GM12878 (cell line): ENCODE data around the gene SPRYD3. TPM values are rescaled to one million over a fixed set of nuclear protein-coding genes. Genes with fewer than 3 reads are reported as not detected.

Experiments
- ATAC-seq: fragments of 200-7000 bp; cut with Tn5 transposase; 3 replicates; pipeline ENCODE4 v1.9.1; 2020; ENCODE audit warnings: mild to moderate bottlenecking, moderate library complexity
- BruUV-seq: library from RNA; stranded (reverse); fragments of 400-500 nt; replicated peaks from 2 replicates; lab custom pipeline; 2021; lab: Mats Ljungman, UMichigan
- CTCF ChIA-PET: fragments of 300-600 bp; sonication (Branson Sonifier 250); formaldehyde crosslinking; extraction: SDS; loops from one replicate; lab custom pipeline; 2021; ENCODE audit warnings: inconsistent platforms; lab: Yijun Ruan, JAX
- POLR2A ChIA-PET: fragments of 350-600 bp; formaldehyde crosslinking; extraction: SDS; loops from one replicate; lab custom pipeline; 2021; ENCODE audit warnings: inconsistent platforms; lab: Charles Lee
- RAD21 ChIA-PET: fragments of 300-600 bp; sonication (Branson Sonifier 250); formaldehyde crosslinking; loops from one replicate; lab custom pipeline; 2023; ENCODE audit warnings: antibody characterized with exemption; ENCODE audit not compliant: unreplicated experiment; lab: Charles Lee
- SMC1A ChIA-PET: fragments of 300-600 bp; sonication (Branson Sonifier 250); formaldehyde crosslinking; loops from one replicate; lab custom pipeline; 2023; ENCODE audit not compliant: unreplicated experiment, uncharacterized antibody; lab: Charles Lee
- DNase-seq: peaks from one replicate; pipeline ENCODE4 v3.0.0-alpha.2; 2011; ENCODE audit warnings: low read depth, low spot score
- FAIRE-seq: peaks from 3 replicates; lab custom pipeline; 2011; peaks lifted over from hg19 to GRCh38; lab: Jason Lieb, UNC
- H2AFZ ChIP-seq: 2 replicates; pipeline ENCODE4 v1.6.0; 2011; ENCODE audit warnings: low read depth, low read length, control low read depth; ENCODE audit not compliant: control insufficient read depth
- H3K27ac ChIP-seq: 2 replicates; pipeline ENCODE4 v1.5.1; 2011; ENCODE audit warnings: control low read depth; ENCODE audit not compliant: control insufficient read depth, insufficient read depth
- H3K27me3 ChIP-seq, 2 experiments: replicated peaks in 1 of 2; 2 replicates each; pipeline versions ENCODE4 v1.6.0 to v1.6.1; 2011; ENCODE audit warnings: low read length in 1 of 2; ENCODE audit not compliant: control insufficient read depth in 2 of 2, insufficient read depth in 2 of 2
- H3K36me3 ChIP-seq, 2 experiments: 2 replicates each; pipeline ENCODE4 v1.5.1; 2011; ENCODE audit warnings: low read length in 1 of 2; ENCODE audit not compliant: control insufficient read depth in 2 of 2, insufficient read depth in 2 of 2
- H3K4me1 ChIP-seq: 2 replicates; pipeline ENCODE4 v1.6.1; 2011; ENCODE audit warnings: mild to moderate bottlenecking, low read length, moderate library complexity, mixed read lengths; ENCODE audit not compliant: control insufficient read depth, insufficient read depth
- H3K4me2 ChIP-seq: 2 replicates; pipeline ENCODE4 v1.6.0; 2011; ENCODE audit warnings: control low read depth; ENCODE audit not compliant: control insufficient read depth, insufficient read depth
- H3K4me3 ChIP-seq: fragments of 200-600 bp; sonication (generic); 2 replicates; pipeline ENCODE4 v1.5.1; 2016
- H3K79me2 ChIP-seq: 2 replicates; pipeline ENCODE4 v1.6.0; 2011; ENCODE audit warnings: low read length; ENCODE audit not compliant: control insufficient read depth, insufficient read depth
- H3K9ac ChIP-seq: 2 replicates; pipeline ENCODE4 v1.8.0; 2011; ENCODE audit warnings: low read length, control low read depth, mixed read lengths; ENCODE audit not compliant: control insufficient read depth, insufficient read depth
- H3K9me3 ChIP-seq: replicated peaks from 3 replicates; pipeline ENCODE4 v1.5.1; 2011; ENCODE audit warnings: mild to moderate bottlenecking, low read length; ENCODE audit not compliant: control insufficient read depth, insufficient read depth
- H4K20me1 ChIP-seq: 2 replicates; pipeline ENCODE4 v1.6.0; 2011; ENCODE audit not compliant: control insufficient read depth, insufficient read depth
- MTA3 ChIP-seq: IDR thresholded peaks from 2 replicates; pipeline ENCODE4 v1.6.1; 2012; ENCODE audit warnings: low read length, inconsistent platforms, borderline replicate concordance
- MYC ChIP-seq: IDR thresholded peaks from 2 replicates; pipeline ENCODE4 v1.6.1; 2011; ENCODE audit warnings: mild to moderate bottlenecking, low read length, moderate library complexity, inconsistent platforms; ENCODE audit not compliant: insufficient read depth, insufficient replicate concordance, insufficient read length, severe bottlenecking
- RCOR1 ChIP-seq: conservative IDR thresholded peaks from 2 replicates; pipeline ENCODE4 v1.6.1; 2012; ENCODE audit warnings: low read depth, low read length, improper control_type of control experiment
- SMAD1 ChIP-seq: fragments of 450-650 bp; IDR thresholded peaks from 2 replicates; pipeline ENCODE4 v1.6.1; 2018; ENCODE audit warnings: mild to moderate bottlenecking, low read depth; ENCODE audit not compliant: partially characterized antibody
- TAF1 ChIP-seq: IDR thresholded peaks from 2 replicates; pipeline ENCODE4 v1.6.1; 2011; ENCODE audit warnings: mild to moderate bottlenecking, low read depth, low read length, borderline replicate concordance
- WGBS: methylation state at CpG from one replicate; pipeline ENCODE4 v1.1.6; 2016; ENCODE audit warnings: low lambda C conversion rate; ENCODE audit not compliant: insufficient replicate concordance, insufficient coverage; ENCODE audit errors: missing lambda C conversion rate; 5-methylcytosine and 5-hydroxymethylcytosine counted together
- in situ Hi-C: fragments of 300-500 bp; cut with MboI; formaldehyde crosslinking; loops from 9 replicates; pipeline ENCODE4 v1.14.3; 2018; ENCODE audit warnings: mixed read lengths
- intact Hi-C: fragments of 100-400 bp; cut with micrococcal nuclease; formaldehyde crosslinking; loops from one replicate; pipeline ENCODE4 v1.14.2; 2022; ENCODE audit not compliant: unreplicated experiment
- polyA plus RNA-seq, 11 experiments: library from polyadenylated mRNA; depleted of rRNA in 4 of 11; unstranded in 6 of 11; stranded (reverse) in 5 of 11; fragments of >200 nt; fragmentation: Nextera tagmentation in 4 of 11; fragmentation: Illumina TruSeq in 1 of 11; extraction: Ambion mirVana in 4 of 11; extraction: Trizol in 1 of 11; gene quantifications; 1 replicate in 1 of 11; 2 replicates in 10 of 11; pipeline versions ENCODE4 v1.2.1 to v1.2.3, GENCODE V29; 2011 to 2016; ENCODE audit warnings: inconsistent platforms in 2 of 11, missing spikeins in 2 of 11, low read depth in 1 of 11
- total RNA-seq, 4 experiments: library from RNA; depleted of rRNA in 3 of 4; stranded (reverse); fragments of >200 nt in 3 of 4; fragmentation: Illumina TruSeq in 1 of 4; extraction: Trizol in 1 of 4; gene quantifications; 2 replicates each; pipeline versions ENCODE4 v1.2.1 to v1.2.3, GENCODE V29; 2013 to 2021
- TF ChIP-seq, protein P1 (sequence below): fragments of 150-350 bp; IDR thresholded peaks from 2 replicates; pipeline ENCODE4 v1.6.1; 2016; ENCODE audit warnings: low read depth, low read length

Gene SPRYD3
- total and polyA plus RNA-seq, 10 of the 15 experiments (the other 5 are each of a cell fraction or from before 2014, with no cell fraction given): 2.3 to 26.4 (median 20.2) TPM

DNA sequence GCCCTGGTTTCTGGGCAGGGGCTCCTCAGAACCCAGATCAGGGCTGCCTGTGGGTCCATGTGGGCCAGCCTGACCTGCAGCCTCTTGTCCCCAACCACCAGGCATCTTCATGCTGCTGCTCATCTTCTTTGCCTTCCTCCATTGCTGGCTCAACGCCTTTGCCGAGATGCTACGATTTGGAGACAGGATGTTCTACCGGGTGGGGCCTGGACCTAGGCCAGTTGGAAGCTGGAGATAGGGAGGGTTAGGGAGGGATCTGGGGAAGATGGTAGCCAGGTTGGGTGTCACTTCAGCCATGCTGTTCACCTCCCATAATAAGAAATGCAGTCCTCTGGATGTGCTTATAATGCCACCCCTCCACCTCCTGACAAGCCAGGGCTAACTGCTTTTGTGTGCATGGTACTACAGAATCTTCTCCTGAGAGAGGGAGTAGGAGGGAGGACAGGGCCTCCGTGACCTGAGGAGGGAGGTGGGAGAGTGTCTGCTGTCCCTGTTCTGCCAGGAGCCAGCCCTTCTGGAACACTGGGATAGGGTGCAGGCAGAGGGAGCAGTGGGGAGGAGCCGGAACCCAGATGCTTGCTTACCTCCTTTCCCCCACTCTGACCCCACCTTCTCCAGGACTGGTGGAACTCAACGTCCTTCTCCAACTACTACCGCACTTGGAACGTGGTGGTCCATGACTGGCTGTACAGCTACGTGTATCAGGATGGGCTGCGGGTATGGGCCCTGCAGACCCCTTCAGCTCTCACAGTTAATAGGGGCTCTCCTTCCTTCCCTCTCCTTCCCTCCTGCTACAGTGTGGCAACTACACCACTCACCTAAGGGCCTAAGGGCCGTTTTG is 41.7 kb upstream of the SPRYD3 start:
- FAIRE-seq (no peak), DNase-seq (no peak), ATAC-seq (no peak)
- no peak for TF ChIP-seq SMAD1
- no peak for TF ChIP-seq TAF1
- TF ChIP-seq MYC: no peak
- TF ChIP-seq, protein P1, sequence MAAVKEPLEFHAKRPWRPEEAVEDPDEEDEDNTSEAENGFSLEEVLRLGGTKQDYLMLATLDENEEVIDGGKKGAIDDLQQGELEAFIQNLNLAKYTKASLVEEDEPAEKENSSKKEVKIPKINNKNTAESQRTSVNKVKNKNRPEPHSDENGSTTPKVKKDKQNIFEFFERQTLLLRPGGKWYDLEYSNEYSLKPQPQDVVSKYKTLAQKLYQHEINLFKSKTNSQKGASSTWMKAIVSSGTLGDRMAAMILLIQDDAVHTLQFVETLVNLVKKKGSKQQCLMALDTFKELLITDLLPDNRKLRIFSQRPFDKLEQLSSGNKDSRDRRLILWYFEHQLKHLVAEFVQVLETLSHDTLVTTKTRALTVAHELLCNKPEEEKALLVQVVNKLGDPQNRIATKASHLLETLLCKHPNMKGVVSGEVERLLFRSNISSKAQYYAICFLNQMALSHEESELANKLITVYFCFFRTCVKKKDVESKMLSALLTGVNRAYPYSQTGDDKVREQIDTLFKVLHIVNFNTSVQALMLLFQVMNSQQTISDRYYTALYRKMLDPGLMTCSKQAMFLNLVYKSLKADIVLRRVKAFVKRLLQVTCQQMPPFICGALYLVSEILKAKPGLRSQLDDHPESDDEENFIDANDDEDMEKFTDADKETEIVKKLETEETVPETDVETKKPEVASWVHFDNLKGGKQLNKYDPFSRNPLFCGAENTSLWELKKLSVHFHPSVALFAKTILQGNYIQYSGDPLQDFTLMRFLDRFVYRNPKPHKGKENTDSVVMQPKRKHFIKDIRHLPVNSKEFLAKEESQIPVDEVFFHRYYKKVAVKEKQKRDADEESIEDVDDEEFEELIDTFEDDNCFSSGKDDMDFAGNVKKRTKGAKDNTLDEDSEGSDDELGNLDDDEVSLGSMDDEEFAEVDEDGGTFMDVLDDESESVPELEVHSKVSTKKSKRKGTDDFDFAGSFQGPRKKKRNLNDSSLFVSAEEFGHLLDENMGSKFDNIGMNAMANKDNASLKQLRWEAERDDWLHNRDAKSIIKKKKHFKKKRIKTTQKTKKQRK: no peak
- no peak for TF ChIP-seq MTA3
- no peak for TF ChIP-seq RCOR1
- Histone ChIP-seq H3K27ac (no peak overlapping the region), H3K4me3 (no peak overlapping the region), H2AFZ (no peak overlapping the region), H3K27me3 (no peaks in the 10 kb centered on the region), H3K79me2 (no peaks in the 10 kb centered on the region), H3K4me1 (no peaks in the 10 kb centered on the region), H3K9me3 (no peaks in the 10 kb centered on the region), H3K4me2 (no peak overlapping the region), H4K20me1 (no peaks in the 10 kb centered on the region), H3K36me3 (no peaks in the 10 kb centered on the region), H3K9ac (no peak overlapping the region)
- WGBS: 61% methylated on average over 12 of the region's 12 CpGs
- in situ Hi-C loops: no loop called here
- BruUV-seq: no TSS peak
- ChIA-PET CTCF (interaction anchor here (1.0 kb wide), 2 partner anchors 9 to 207 kb away, joined by 3 to 4 read pairs; no protein-coding TSS in a partner anchor), RAD21 (interaction anchor here (1.3 kb wide), 1 partner anchor 18 kb away, joined by 4 read pairs; the partner anchor contains the start of gene SOAT2), POLR2A (interaction anchor here (0.6 kb wide), 1 partner anchor 18 kb away, joined by 3 read pairs; the partner anchor contains the start of gene SOAT2), SMC1A (no interaction called here)
- intact Hi-C loops: no loop called here
